Upper lobe of right lung (tissue), 1 donor: ENCODE results near the gene PRTFDC1. TPM values are rescaled to one million over a fixed set of nuclear protein-coding genes. Genes with fewer than 3 reads are reported as not detected.
A peak's percentile ranks its signal among the peaks of the same experiment; 100 is the strongest.

ENCODE experiments used
- ATAC-seq: fragments of 200-7000 bp; cut with Tn5 transposase; one replicate; pipeline ENCODE4 v1.9.1; 2020; ENCODE audit warnings: mild to moderate bottlenecking, moderate library complexity
- DNase-seq: peaks from one replicate; pipeline ENCODE4 v3.0.0-alpha.2; 2020
- H3K27ac ChIP-seq: fragments of 200-600 bp; one replicate; pipeline ENCODE4 v1.8.0; 2022
- H3K27me3 ChIP-seq: fragments of 200-600 bp; one replicate; pipeline ENCODE4 v1.8.0; 2022; ENCODE audit warnings: mild to moderate bottlenecking
- H3K36me3 ChIP-seq: fragments of 200-600 bp; one replicate; pipeline ENCODE4 v1.8.0; 2022
- H3K4me1 ChIP-seq: fragments of 200-600 bp; one replicate; pipeline ENCODE4 v1.8.0; 2022
- H3K4me3 ChIP-seq: fragments of 200-600 bp; one replicate; pipeline ENCODE4 v1.8.0; 2022; ENCODE audit warnings: mild to moderate bottlenecking
- H3K9me3 ChIP-seq: fragments of 200-600 bp; one replicate; pipeline ENCODE4 v1.8.0; 2022
- intact Hi-C: fragments of 100-400 bp; cut with DNase I; formaldehyde crosslinking; loops from one replicate; pipeline ENCODE4 v1.11.0; 2022
- total RNA-seq: library from RNA; stranded (reverse); fragmentation: NEBNext Ultra II Directional; extraction: Animal tissue kit (Norgen Biotek cat#: 25700); gene quantifications from one replicate; pipeline ENCODE4 v1.2.1, GENCODE V29; 2021
- TF ChIP-seq, protein P1 (sequence below): fragments of 200-600 bp; IDR thresholded peaks from one replicate; pipeline ENCODE4 v1.8.0; 2022; ENCODE audit warnings: antibody characterized with exemption
- donor health status: DM: no; HTN: yes; CAD: no; lungs with severe emphysema.

PRTFDC1 gene
- total RNA-seq, 1 donor from 2014 or later = 2.7 TPM

DNA sequence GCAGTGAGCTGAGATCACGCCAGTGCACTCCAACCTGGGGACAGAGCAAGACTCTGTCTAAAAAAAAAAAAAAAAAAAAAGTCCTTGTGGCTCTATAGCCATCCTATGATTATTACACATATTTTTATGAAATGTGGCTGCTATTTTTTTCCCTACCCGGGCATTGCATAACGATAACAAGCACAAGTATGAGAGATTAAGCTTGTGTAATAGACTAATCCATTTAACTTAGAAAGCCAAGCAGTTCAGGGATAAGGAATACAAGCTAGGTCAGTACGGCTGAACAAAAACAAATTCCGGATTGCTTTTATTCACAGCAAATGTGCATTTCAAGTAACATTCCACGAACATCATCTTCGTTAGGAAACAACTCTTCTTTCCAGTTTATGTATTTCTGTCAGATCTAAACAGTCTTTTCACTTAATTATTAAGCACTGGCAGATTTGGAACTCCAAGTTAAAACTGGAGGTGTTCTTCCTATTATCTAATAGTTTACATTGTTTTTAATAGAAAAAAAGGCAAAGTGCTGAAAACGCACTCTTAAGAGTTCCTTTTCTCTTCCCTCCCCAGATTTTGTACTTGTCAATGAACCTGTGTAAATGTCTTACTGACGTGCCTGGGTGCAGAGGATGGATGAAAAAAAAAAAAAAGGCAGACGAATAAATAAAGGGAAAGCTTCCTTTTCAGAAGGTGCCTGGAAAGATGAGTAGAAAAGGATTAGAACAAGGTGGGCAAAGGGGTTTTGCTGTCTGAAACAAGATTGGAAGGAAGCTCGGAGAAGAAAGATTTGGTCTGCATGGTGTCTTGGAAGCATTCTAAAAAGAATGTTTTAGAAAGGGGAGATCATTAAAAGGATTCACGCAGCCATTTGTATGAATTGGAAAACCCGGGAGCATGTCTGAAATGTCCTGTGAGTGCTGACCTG lies 81.1 kb downstream of the PRTFDC1 start:
- ATAC-seq (no peak), DNase-seq (no peak)
- H3K4me1 ChIP-seq = peaks cover 10% of the 10 kb centered on the region
- H3K27ac ChIP-seq = peak overlapping the region; percentile 11
- H3K36me3 ChIP-seq = no peaks in the 10 kb centered on the region
- H3K9me3 ChIP-seq = no peaks in the 10 kb centered on the region
- no peak overlapping the region for H3K4me3 ChIP-seq
- TF ChIP-seq, protein P1, sequence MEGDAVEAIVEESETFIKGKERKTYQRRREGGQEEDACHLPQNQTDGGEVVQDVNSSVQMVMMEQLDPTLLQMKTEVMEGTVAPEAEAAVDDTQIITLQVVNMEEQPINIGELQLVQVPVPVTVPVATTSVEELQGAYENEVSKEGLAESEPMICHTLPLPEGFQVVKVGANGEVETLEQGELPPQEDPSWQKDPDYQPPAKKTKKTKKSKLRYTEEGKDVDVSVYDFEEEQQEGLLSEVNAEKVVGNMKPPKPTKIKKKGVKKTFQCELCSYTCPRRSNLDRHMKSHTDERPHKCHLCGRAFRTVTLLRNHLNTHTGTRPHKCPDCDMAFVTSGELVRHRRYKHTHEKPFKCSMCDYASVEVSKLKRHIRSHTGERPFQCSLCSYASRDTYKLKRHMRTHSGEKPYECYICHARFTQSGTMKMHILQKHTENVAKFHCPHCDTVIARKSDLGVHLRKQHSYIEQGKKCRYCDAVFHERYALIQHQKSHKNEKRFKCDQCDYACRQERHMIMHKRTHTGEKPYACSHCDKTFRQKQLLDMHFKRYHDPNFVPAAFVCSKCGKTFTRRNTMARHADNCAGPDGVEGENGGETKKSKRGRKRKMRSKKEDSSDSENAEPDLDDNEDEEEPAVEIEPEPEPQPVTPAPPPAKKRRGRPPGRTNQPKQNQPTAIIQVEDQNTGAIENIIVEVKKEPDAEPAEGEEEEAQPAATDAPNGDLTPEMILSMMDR = no peak
- H3K27me3 ChIP-seq = no peaks in the 10 kb centered on the region
- intact Hi-C loops = no loop called here

DNA sequence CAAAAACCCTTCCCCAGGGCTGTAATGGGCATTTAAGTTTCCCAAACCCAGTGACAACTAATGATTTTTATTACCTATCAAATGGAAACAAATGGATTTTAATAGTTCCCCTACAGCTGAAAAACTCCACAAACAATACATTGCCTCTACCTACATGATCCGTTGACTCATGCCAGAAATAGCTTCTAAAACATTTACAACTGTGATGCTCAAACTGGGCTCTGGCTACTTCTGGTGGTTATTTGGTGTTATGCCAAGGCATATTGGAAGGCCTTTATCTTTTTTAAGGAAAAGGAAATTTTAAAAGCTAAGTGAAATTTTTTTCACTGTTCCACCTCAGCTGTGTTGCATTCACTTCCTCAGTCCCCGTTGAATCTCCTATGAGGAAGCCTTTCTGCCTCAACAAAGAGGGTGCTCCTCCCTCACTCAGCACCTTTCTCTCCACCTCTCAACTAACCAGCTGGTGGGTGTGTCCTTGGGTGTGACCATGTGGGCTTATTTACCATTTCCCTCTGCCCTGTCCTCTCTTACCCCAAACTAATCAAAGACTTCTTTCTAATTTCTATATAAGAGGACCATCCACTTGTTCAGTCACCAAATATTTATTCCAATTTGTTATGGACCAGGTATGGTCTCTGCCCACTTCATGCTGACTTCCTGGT lies 82.9 kb downstream of the PRTFDC1 start:
- Histone ChIP-seq H3K4me1 (peaks cover 10% of the 10 kb centered on the region), H3K9me3 (no peaks in the 10 kb centered on the region), H3K27me3 (no peaks in the 10 kb centered on the region), H3K27ac (no peak overlapping the region), H3K4me3 (no peak overlapping the region), H3K36me3 (no peaks in the 10 kb centered on the region)
- TF ChIP-seq, protein P1 = no peak
- intact Hi-C loops = no loop called here
- DNase-seq = no peak
- no peak for ATAC-seq

GRCh38 chr10:24866604-24867583 lies 85.5 kb downstream of the PRTFDC1 start:
- TF ChIP-seq, protein P1 = no peak
- peak; percentile 68 for DNase-seq

GRCh38 chr10:24865783-24866182 lies 86.6 kb downstream of the PRTFDC1 start:
- H3K4me3 ChIP-seq = no peak overlapping the region
- H3K4me1 ChIP-seq = peaks cover 8% of the 10 kb centered on the region
- intact Hi-C loops = no loop called here
- ATAC-seq (no peak), DNase-seq (no peak)
- no peaks in the 10 kb centered on the region for H3K27me3 ChIP-seq
- no peak overlapping the region for H3K27ac ChIP-seq
- no peaks in the 10 kb centered on the region for H3K36me3 ChIP-seq
- TF ChIP-seq, protein P1 = no peak
- no peaks in the 10 kb centered on the region for H3K9me3 ChIP-seq

More at GRCh38 chr10:24866604-24867583, 85.5 kb downstream of the PRTFDC1 start:
- H3K36me3 ChIP-seq = no peaks in the 10 kb centered on the region
- H3K27me3 ChIP-seq = no peaks in the 10 kb centered on the region
- peak; percentile 88 for ATAC-seq
- H3K4me3 ChIP-seq = peak overlapping the region; percentile 28
- peaks cover 8% of the 10 kb centered on the region for H3K4me1 ChIP-seq
- H3K9me3 ChIP-seq = no peaks in the 10 kb centered on the region
- intact Hi-C loops = no loop called here
- H3K27ac ChIP-seq = no peak overlapping the region

- Histone ChIP-seq H3K9me3 (no peaks in the 10 kb centered on the region), H3K36me3 (no peaks in the 10 kb centered on the region), H3K4me3 (no peak overlapping the region), H3K27me3 (no peaks in the 10 kb centered on the region), H3K4me1 (peaks cover 8% of the 10 kb centered on the region), H3K27ac (no peak overlapping the region)
- no peak for ATAC-seq
- intact Hi-C loops = no loop called here
- TF ChIP-seq, protein P1 = no peak
- no peak for DNase-seq
Measured at GRCh38 chr10:24862589-24862988, 89.8 kb downstream of the PRTFDC1 start.
